Body of pancreas (tissue), 4 donors: Measurements from ENCODE around the gene CATSPER1. TPM values are rescaled to one million over a fixed set of nuclear protein-coding genes. Genes with fewer than 3 reads are reported as not detected.
A peak's percentile ranks its signal among the peaks of the same experiment; 100 is the strongest.

ENCODE experiments used
- ATAC-seq: fragments of 150-250 bp; one replicate; pipeline ENCODE4 v1.9.1; 2016
- DNase-seq, 4 donors: peaks; one replicate each; pipeline ENCODE4 v3.0.0-alpha.2; 2019
- H3K27ac ChIP-seq, 4 donors: fragments of 200-600 bp; sonication (generic); 1 replicate in 3 of 4; 2 replicates in 1 of 4; pipeline versions ENCODE4 v1.5.1 to v1.6.1; 2016 to 2019; ENCODE audit warnings: mild to moderate bottlenecking in 1 of 4, mixed read lengths in 1 of 4, moderate library complexity in 1 of 4
- H3K27me3 ChIP-seq, 2 donors: fragments of 200-600 bp; sonication (generic); one replicate each; pipeline ENCODE4 v1.6.0; 2016; ENCODE audit warnings: mild to moderate bottlenecking in 1 of 2
- H3K36me3 ChIP-seq, 2 donors: fragments of 200-600 bp; sonication (generic); replicated peaks in 1 of 2; 2 replicates each; pipeline ENCODE4 v1.5.1; 2016; ENCODE audit warnings: low read depth in 2 of 2; ENCODE audit not compliant: insufficient read depth in 1 of 2
- H3K4me1 ChIP-seq: fragments of 200-600 bp; sonication (generic); one replicate; pipeline ENCODE4 v1.6.0; 2016
- H3K4me3 ChIP-seq, 2 donors: fragments of 200-600 bp; sonication (generic); 1 replicate in 1 of 2; 2 replicates in 1 of 2; pipeline ENCODE4 v1.5.1; 2016 to 2019
- H3K9me3 ChIP-seq, 3 donors: fragments of 200-600 bp; sonication (generic); 1 replicate in 2 of 3; 2 replicates in 1 of 3; pipeline ENCODE4 v1.5.1; 2016
- CTCF ChIP-seq, 7 experiments: fragments of 450-650 bp in 4 of 7; fragments of 200-600 bp in 3 of 7; sonication (generic) in 3 of 7; IDR thresholded peaks; one replicate each; pipeline ENCODE4 v1.5.1; 2016 to 2019; ENCODE audit warnings: antibody characterized with exemption in 7 of 7
- POLR2A ChIP-seq, 3 donors: fragments of 450-650 bp; IDR thresholded peaks; one replicate each; pipeline ENCODE4 v1.6.1; 2016; ENCODE audit warnings: antibody characterized with exemption in 3 of 3, mild to moderate bottlenecking in 2 of 3
- WGBS, 2 donors: methylation state at CpG; one replicate each; pipeline ENCODE4 v1.1.5; 2017; 5-methylcytosine and 5-hydroxymethylcytosine counted together
- intact Hi-C: fragments of 100-400 bp; cut with DNase I; formaldehyde crosslinking; loops from one replicate; pipeline ENCODE4 v1.15.1; 2023
- total RNA-seq, 2 donors: library from RNA; depleted of rRNA; stranded (reverse); fragments of >200 nt; gene quantifications; one replicate each; pipeline ENCODE4 v1.1.0, GENCODE V29; 2016

Gene CATSPER1
- total RNA-seq, 2 donors from 2014 or later, result not detected

- Histone ChIP-seq H3K4me1 (peaks cover 27% of the 10 kb centered on the region), H3K27me3 (no peaks in the 10 kb centered on the region), H3K9me3 (no peaks in the 10 kb centered on the region), H3K27ac (peak overlapping the region; percentile 84 to 96 (median 90)), H3K4me3 (peak overlapping the region; percentile 60 to 80), H3K36me3 (peaks cover 10 to 22% of the 10 kb centered on the region in 2 donors)
- TF ChIP-seq CTCF (IDR thresholded peaks at IDR 0.05) (peak in 4 of 7 experiments; percentile 9 to 23 (median 17)), POLR2A (IDR thresholded peaks at IDR 0.05) (peak in 1 of 3 donors; percentile 20)
- intact Hi-C loops, result no loop called here
- DNase-seq (peak; percentile 79 to 86 (median 81)), ATAC-seq (peak; percentile 72)
- 0 to 1% methylated on average over 18 to 40 of the region's 40 CpGs for WGBS, 2 donors
These were observed 23.5 kb downstream of the CATSPER1 start for GRCh38 chr11:66002648-66003225.

GRCh38 chr11:66001942-66002647 is 24.2 kb downstream of the CATSPER1 start, which contains the start of the genes BANF1 and EIF1AD:
BANF1 (plus strand) TSS chr11:66002503; CDS start chr11:66003251, 748 bp downstream.
EIF1AD (minus strand) TSS chr11:66002157; CDS start chr11:66000389, 1,768 bp downstream.
- intact Hi-C loops, result no loop called here
- H3K36me3 ChIP-seq, result peaks cover 10 to 27% of the 10 kb centered on the region in 2 donors
- peak; percentile 92 to 95 (median 92) for DNase-seq

GRCh38 chr11:65997286-65997685 is 29.0 kb downstream of the CATSPER1 start:
- no peak for TF ChIP-seq POLR2A (IDR thresholded peaks at IDR 0.05)
- no peak for TF ChIP-seq CTCF (IDR thresholded peaks at IDR 0.05)
- Histone ChIP-seq H3K4me3 (no peak overlapping the region), H3K36me3 (peaks cover 10 to 27% of the 10 kb centered on the region in 2 donors), H3K9me3 (no peaks in the 10 kb centered on the region), H3K4me1 (peaks cover 13% of the 10 kb centered on the region), H3K27ac (no peak overlapping the region), H3K27me3 (no peaks in the 10 kb centered on the region)
- intact Hi-C loops, result no loop called here
- DNase-seq (no peak), ATAC-seq (no peak)
- WGBS, 2 donors, result 73 to 93% methylated on average over 2 of the region's 2 CpGs

More at GRCh38 chr11:66001942-66002647, 24.2 kb downstream of the CATSPER1 start, which contains the start of the genes BANF1 and EIF1AD:
- Histone ChIP-seq H3K4me3 (peak within 1 kb of the TSS; percentile 60 to 80), H3K9me3 (no peaks in the 10 kb centered on the region), H3K27ac (peak within 1 kb of the TSS; percentile 84 to 96 (median 90)), H3K4me1 (peaks cover 27% of the 10 kb centered on the region), H3K27me3 (no peaks in the 10 kb centered on the region)
- 0% methylated on average over 32 to 55 of the region's 55 CpGs for WGBS, 2 donors
- ATAC-seq, result peak; percentile 91
- peak in 2 of 3 donors; percentile 67 to 74 for TF ChIP-seq POLR2A (IDR thresholded peaks at IDR 0.05)
- TF ChIP-seq CTCF (IDR thresholded peaks at IDR 0.05), result peak in 1 of 7 experiments; percentile 21

GRCh38 chr11:65992056-65992455 is 34.2 kb downstream of the CATSPER1 start:
- H3K27me3 ChIP-seq, result no peaks in the 10 kb centered on the region
- intact Hi-C loops, result loop anchor here (5.0 kb wide), 1 partner anchor 290 kb away; no protein-coding TSS in a partner anchor
- WGBS, 2 donors, result 67 to 75% methylated on average over 5 of the region's 5 CpGs
- TF ChIP-seq CTCF (IDR thresholded peaks at IDR 0.05), result no peak
- ATAC-seq (no peak), DNase-seq (no peak)
- peaks cover 5% of the 10 kb centered on the region for H3K4me1 ChIP-seq
- H3K9me3 ChIP-seq, result no peaks in the 10 kb centered on the region
- H3K4me3 ChIP-seq, result no peak overlapping the region
- H3K36me3 ChIP-seq, result no peaks in the 10 kb centered on the region
- H3K27ac ChIP-seq, result no peak overlapping the region
